A549 treated with dexamethasone at 1 μM for 4 hours (cell line): ENCODE results near the gene DNA2. TPM values are rescaled to one million over a fixed set of nuclear protein-coding genes. Genes with fewer than 3 reads are reported as not detected.

Experiments
- total RNA-seq: library from RNA; stranded (reverse); fragments of 200-300 nt; extraction: Qiagen RNA extraction; gene quantifications from 5 replicates; pipeline ENCODE4 v1.2.3, GENCODE V29; 2022

DNA2 gene
- total RNA-seq, result 7.9 to 11.2 TPM (median 9.8 TPM) in 5 replicates

GRCh38 chr10:68471586-68472408 lies at the start of gene DNA2:
Gene DNA2 (minus strand): TSS chr10:68471973. CDS start chr10:68471864, 109 bp downstream.

DNA sequence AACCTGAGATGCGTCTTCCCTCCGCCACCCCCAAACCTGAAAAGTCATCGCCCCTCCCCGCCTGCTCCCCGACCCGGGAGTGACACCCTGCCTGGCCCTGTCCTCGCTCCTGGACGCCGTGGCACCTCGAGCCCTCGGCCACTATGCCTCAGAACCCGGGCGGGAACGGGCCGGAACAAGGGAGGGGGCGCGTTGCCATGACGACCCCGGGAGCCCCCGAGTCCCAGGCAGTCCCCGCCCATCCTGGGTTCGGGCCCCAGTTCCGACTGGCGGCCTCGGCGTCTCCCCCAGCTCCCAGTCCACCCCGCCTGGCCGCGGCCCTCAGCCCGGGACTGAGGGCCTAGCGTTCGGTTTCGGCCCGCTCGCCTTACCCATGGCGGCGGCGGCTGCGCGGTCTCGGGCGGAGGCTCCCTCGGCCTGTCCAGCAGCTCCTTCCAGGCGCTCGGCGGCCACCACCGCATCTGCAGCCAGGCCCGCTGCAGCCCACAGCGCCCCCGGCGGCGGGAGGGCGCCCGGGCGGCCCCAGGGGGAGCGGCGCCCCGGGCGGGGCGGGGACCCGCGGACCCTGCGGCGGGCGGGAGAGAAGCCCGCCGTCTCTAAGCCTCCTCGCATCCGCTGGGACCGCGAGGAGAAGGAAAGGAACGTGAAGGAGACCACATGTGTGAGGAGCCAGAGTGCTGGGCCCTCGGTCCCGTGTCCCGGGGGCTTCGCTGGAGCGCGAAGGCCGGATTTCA lies 64.8 kb downstream of the DNA2 start, which contains the start of gene RUFY2:
Gene RUFY2 (minus strand): TSS at position 463 of the 734 bp plus-strand sequence. CDS start 88 bp downstream, at position 375.

Other genes starting within 250 kb of the DNA2 start
- 0.09 to 0.33 TPM (median 0.21 TPM) in 5 replicates for gene ATOH7, start 239.9 kb downstream of the DNA2 start, total RNA-seq
- 212 to 250 TPM (median 225 TPM) in 5 replicates for gene HNRNPH3, start 139.9 kb downstream of the DNA2 start, total RNA-seq
- gene PBLD, start 139.0 kb downstream of the DNA2 start, total RNA-seq, result 2.6 to 3.4 TPM (median 3.1 TPM) in 5 replicates
- gene RUFY2, start 64.7 kb downstream of the DNA2 start, total RNA-seq, result 7.8 to 10.4 TPM (median 9.8 TPM) in 5 replicates
- gene SLC25A16, start 55.5 kb upstream of the DNA2 start, total RNA-seq, result 14.4 to 21.1 TPM (median 19.1 TPM) in 5 replicates
- gene TET1, start 88.4 kb upstream of the DNA2 start, total RNA-seq, result 0.49 to 0.82 TPM (median 0.71 TPM) in 5 replicates
- 71.1 to 76.7 TPM (median 73.7 TPM) in 5 replicates for gene CCAR1, start 249.3 kb upstream of the DNA2 start, total RNA-seq